GM21786 (cell line): ENCODE results near the gene MET.
A peak's percentile ranks its signal among the peaks of the same experiment; 100 is the strongest.
"Not testable (repeated sequence)": the region's sequence is repeated elsewhere in the genome, so short reads cannot be mapped to it uniquely, and the experiment has no call there.

ENCODE experiments used
- ATAC-seq: cut with Tn5 transposase; IDR thresholded peaks from one replicate; pipeline ENCODE4 v1.9.1; 2021; ENCODE audit not compliant: unreplicated experiment

MET gene

GRCh38 chr7:116806046-116806944 lies 134.3 kb downstream of the MET start:
- no peak for ATAC-seq

GRCh38 chr7:116807011-116807560 lies 135.1 kb downstream of the MET start:
- ATAC-seq = no peak

- peak; percentile 79 for ATAC-seq
Observed at GRCh38 chr7:116809636-116810266, 137.8 kb downstream of the MET start.

- no peak for ATAC-seq
Observed at GRCh38 chr7:116810267-116811116, 138.5 kb downstream of the MET start.

GRCh38 chr7:116811768-116812167 lies 139.8 kb downstream of the MET start:
- ATAC-seq = no peak

GRCh38 chr7:116812860-116813259 lies 140.9 kb downstream of the MET start:
- no peak for ATAC-seq

GRCh38 chr7:116813371-116813770 lies 141.4 kb downstream of the MET start:
- not testable (repeated sequence) for ATAC-seq

- no peak for ATAC-seq
Observed at GRCh38 chr7:116815041-116815440, 143.0 kb downstream of the MET start.

- no peak for ATAC-seq
Observed at GRCh38 chr7:116820149-116820548, 148.2 kb downstream of the MET start.

GRCh38 chr7:116821647-116822046 lies 149.7 kb downstream of the MET start:
- not testable (repeated sequence) for ATAC-seq

GRCh38 chr7:116824449-116824848 lies 152.5 kb downstream of the MET start:
- ATAC-seq = no peak

GRCh38 chr7:116828281-116828680 lies 156.3 kb downstream of the MET start:
- no peak for ATAC-seq

GRCh38 chr7:116829041-116829440 lies 157.0 kb downstream of the MET start:
- ATAC-seq = no peak

GRCh38 chr7:116829493-116829892 lies 157.5 kb downstream of the MET start:
- ATAC-seq = no peak

GRCh38 chr7:116832692-116833091 lies 160.7 kb downstream of the MET start:
- no peak for ATAC-seq

- no peak for ATAC-seq
Observed at GRCh38 chr7:116834815-116835504, 163.0 kb downstream of the MET start.

- ATAC-seq = no peak
Observed at GRCh38 chr7:116836048-116836447, 164.1 kb downstream of the MET start.

- ATAC-seq = no peak
Observed at GRCh38 chr7:116836911-116837310, 164.9 kb downstream of the MET start.

- no peak for ATAC-seq
Observed at GRCh38 chr7:116837586-116837985, 165.6 kb downstream of the MET start.

- ATAC-seq = no peak
Observed at GRCh38 chr7:116840256-116840655, 168.3 kb downstream of the MET start.

GRCh38 chr7:116842371-116842770 lies 170.4 kb downstream of the MET start:
- ATAC-seq = no peak
